WERI-Rb-1 (cell line): ENCODE results near the gene SRPK2.
A peak's percentile ranks its signal among the peaks of the same experiment; 100 is the strongest.
"Not testable (repeated sequence)": the region's sequence is repeated elsewhere in the genome, so short reads cannot be mapped to it uniquely, and the experiment has no call there.

Source experiments
- DNase-seq: peaks from one replicate; pipeline ENCODE4 v3.0.0-alpha.2; 2020
- H3K27ac ChIP-seq: fragments of 250-450 bp; sonication (Bioruptor Pico); 2 replicates; pipeline ENCODE4 v1.5.1; 2020; ENCODE audit warnings: mild to moderate bottlenecking, moderate library complexity
- H3K27me3 ChIP-seq: fragments of 250-450 bp; sonication (Bioruptor Pico); 2 replicates; pipeline ENCODE4 v1.5.1; 2021; ENCODE audit warnings: mild to moderate bottlenecking, low read depth, moderate library complexity; ENCODE audit not compliant: insufficient read depth, severe bottlenecking
- H3K36me3 ChIP-seq: fragments of 250-450 bp; sonication (Bioruptor Pico); 2 replicates; pipeline ENCODE4 v1.5.1; 2020; ENCODE audit warnings: mild to moderate bottlenecking, moderate library complexity
- H3K4me3 ChIP-seq: 2 replicates; pipeline ENCODE4 v1.5.1; 2011; ENCODE audit warnings: low read depth, mild to moderate bottlenecking, control low read depth, low read length
- H3K9me3 ChIP-seq: fragments of 250-450 bp; sonication (Bioruptor Pico); 2 replicates; pipeline ENCODE4 v1.5.1; 2021; ENCODE audit warnings: mild to moderate bottlenecking, moderate library complexity; ENCODE audit not compliant: severe bottlenecking
- CTCF ChIP-seq: IDR thresholded peaks from 2 replicates; pipeline ENCODE4 v1.5.1; 2011; ENCODE audit warnings: low read depth, mild to moderate bottlenecking, control low read depth, inconsistent platforms, low read length

The SRPK2 gene

DNA sequence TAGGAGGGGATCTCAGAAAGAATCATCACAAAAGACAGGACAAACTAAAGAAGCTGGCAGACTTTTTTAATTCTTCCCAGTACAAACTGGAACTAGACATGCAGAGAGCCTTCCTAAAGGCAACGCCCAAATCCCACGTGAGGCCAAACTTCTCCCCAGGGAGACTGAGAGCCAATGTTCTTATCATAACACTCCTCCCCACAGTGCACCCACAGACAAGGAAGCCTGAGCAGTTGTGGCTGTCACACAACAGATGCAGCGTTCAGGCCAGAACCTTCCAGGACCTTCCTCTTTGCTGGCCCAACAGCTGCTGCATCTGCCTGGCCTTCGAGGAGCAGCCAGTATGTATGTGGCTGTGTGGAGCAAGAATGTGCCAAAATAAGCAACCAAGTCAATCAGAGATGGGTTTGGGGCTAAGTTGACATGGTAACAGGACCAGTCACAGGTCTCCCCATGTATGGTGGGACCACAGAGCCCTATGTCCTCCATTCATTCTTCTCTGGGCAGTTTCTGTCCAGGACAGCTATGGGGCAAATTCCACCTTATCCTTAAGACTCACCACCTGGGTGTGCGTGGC is 34.9 kb downstream of the SRPK2 start:
- no peaks in the 10 kb centered on the region for H3K27me3 ChIP-seq
- no peaks in the 10 kb centered on the region for H3K36me3 ChIP-seq
- TF ChIP-seq CTCF = no peak
- no peaks in the 10 kb centered on the region for H3K9me3 ChIP-seq
- no peak overlapping the region for H3K4me3 ChIP-seq
- H3K27ac ChIP-seq = no peak overlapping the region
- no peak for DNase-seq

- no peak for TF ChIP-seq CTCF
- DNase-seq = no peak
- H3K4me3 ChIP-seq = no peak overlapping the region
Observed at GRCh38 chr7:105352901-105353668, 35.6 kb downstream of the SRPK2 start.

GRCh38 chr7:105352018-105352612 is 36.6 kb downstream of the SRPK2 start:
- H3K27me3 ChIP-seq = no peaks in the 10 kb centered on the region
- no peak overlapping the region for H3K4me3 ChIP-seq
- no peak for DNase-seq

More at GRCh38 chr7:105352901-105353668, 35.6 kb downstream of the SRPK2 start:
- no peaks in the 10 kb centered on the region for H3K36me3 ChIP-seq
- no peaks in the 10 kb centered on the region for H3K27me3 ChIP-seq
- no peak overlapping the region for H3K27ac ChIP-seq
- no peaks in the 10 kb centered on the region for H3K9me3 ChIP-seq

DNA sequence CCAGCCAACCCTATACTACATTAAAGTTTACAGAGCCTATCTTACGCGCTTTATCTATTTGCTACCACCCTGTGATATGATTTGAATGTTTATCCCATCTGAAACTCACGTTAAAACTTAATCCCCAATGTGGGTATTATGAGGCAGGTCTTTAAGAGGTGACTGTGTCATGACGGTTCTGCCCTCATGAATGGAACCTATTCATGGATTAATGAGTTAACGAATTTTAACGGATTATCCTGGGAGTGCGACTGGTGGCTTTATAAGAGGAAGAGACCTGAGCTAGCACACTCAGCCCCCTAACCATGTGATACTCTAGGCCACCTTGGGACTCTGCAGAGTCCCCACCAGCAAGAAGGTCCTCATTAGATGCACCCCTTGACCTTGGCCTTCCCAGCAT is 37.8 kb downstream of the SRPK2 start:
- H3K36me3 ChIP-seq = no peaks in the 10 kb centered on the region
- no peak for TF ChIP-seq CTCF
- H3K4me3 ChIP-seq = no peak overlapping the region
- DNase-seq = peak; percentile 33
- H3K27me3 ChIP-seq = no peaks in the 10 kb centered on the region
- no peak overlapping the region; the same call in 1 of the 2 replicates for H3K27ac ChIP-seq
- H3K9me3 ChIP-seq = no peaks in the 10 kb centered on the region

More at GRCh38 chr7:105352018-105352612, 36.6 kb downstream of the SRPK2 start:
- no peak for TF ChIP-seq CTCF
- no peak overlapping the region for H3K27ac ChIP-seq
- no peaks in the 10 kb centered on the region for H3K9me3 ChIP-seq
- H3K36me3 ChIP-seq = no peaks in the 10 kb centered on the region

- H3K9me3 ChIP-seq, H3K27me3 ChIP-seq, H3K4me3 ChIP-seq, H3K27ac ChIP-seq, DNase-seq, H3K36me3 ChIP-seq: not testable (repeated sequence)
Observed at GRCh38 chr7:105348177-105348576, 40.5 kb downstream of the SRPK2 start.

DNA sequence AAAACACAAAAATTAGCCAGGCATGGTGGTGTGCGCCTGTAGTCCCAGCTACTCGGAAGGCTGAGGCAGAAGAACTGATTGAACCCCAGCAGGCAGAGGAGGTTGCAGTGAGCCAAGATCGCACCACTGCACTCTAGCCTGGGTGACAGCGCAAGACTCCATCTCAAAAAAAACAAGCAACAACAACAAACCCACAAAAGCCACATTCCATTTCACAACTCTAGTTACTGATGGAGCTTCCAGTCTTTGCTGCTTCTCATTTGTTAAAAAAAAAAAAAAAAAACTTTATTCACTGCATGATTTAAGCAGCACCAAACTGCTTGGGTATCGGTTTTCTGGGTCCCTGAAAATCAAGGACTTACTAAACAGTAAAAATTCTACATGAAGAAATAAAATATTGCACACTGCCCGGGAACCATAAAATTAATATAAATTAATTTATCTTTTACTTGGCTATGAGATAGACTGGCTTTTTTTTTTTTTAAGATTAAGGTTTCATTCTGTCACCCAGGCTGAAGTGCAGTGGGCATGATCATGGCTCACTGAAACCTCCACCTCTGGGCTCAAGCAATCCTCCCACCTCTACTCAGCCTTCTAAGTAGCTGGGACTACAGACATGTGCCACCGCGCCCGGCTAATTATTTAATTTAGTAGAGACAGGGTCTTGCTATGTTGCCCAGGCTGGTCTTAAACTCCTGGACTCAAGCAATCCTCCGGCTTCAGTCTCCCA is 42.0 kb downstream of the SRPK2 start:
- DNase-seq = no peak

More for the DNA sequence above, 42.0 kb downstream of the SRPK2 start:
- Histone ChIP-seq H3K9me3 (no peaks in the 10 kb centered on the region), H3K27me3 (no peaks in the 10 kb centered on the region), H3K36me3 (no peaks in the 10 kb centered on the region), H3K4me3 (no peak overlapping the region), H3K27ac (no peak overlapping the region)
- TF ChIP-seq CTCF = no peak
